HG02642 (cell line): ENCODE measurements around the gene UBE2D2.
"Not testable (repeated sequence)": the region's sequence is repeated elsewhere in the genome, so short reads cannot be mapped to it uniquely, and the experiment has no call there.

Experiments
- ATAC-seq: cut with Tn5 transposase; IDR thresholded peaks from one replicate; pipeline ENCODE4 v1.9.1; 2021; ENCODE audit warnings: mild to moderate bottlenecking; ENCODE audit not compliant: unreplicated experiment, poor library complexity

The UBE2D2 gene

GRCh38 chr5:139577689-139578290 is 16.7 kb downstream of the UBE2D2 start:
- no peak for ATAC-seq

GRCh38 chr5:139578325-139578724 is 17.2 kb downstream of the UBE2D2 start:
- ATAC-seq, result no peak

DNA sequence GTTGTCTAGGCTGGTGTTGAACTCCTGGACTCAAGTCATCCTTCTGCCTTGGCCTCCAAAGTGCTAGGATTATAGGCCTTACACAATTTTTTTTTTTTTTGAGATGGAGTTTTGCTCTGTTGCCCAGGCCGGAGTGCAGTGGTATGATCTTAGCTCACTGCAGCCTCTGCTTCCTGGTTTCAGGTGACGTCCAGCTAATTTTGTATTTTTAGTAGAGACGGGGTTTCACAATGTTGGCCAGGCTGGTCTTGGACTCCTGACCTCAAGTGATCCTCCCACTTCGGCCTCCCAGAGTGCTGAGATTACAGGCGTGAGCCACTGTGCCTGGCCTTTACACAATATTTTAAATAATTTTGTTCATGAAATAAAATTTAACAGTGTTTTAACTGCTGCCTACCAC is 21.0 kb downstream of the UBE2D2 start:
- ATAC-seq, result not testable (repeated sequence)

DNA sequence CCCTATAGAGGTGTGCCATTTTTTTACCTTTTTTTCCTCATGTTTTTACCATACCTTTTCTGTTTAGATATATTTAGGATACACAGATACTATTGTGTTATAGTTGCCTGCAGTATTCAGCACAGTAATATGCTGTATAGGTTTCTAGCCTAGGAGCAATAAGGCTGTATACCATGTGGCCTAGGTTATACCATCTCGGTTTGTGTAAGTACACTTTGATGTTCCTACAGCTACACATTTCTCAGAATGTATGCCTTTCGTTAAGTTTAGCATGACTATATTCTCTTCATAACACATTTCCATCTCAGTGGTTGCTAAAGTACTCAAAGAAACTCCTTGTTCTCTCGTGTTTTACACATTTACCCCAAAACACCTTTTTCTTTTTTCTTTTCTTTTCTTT is 23.0 kb downstream of the UBE2D2 start:
- no peak for ATAC-seq

DNA sequence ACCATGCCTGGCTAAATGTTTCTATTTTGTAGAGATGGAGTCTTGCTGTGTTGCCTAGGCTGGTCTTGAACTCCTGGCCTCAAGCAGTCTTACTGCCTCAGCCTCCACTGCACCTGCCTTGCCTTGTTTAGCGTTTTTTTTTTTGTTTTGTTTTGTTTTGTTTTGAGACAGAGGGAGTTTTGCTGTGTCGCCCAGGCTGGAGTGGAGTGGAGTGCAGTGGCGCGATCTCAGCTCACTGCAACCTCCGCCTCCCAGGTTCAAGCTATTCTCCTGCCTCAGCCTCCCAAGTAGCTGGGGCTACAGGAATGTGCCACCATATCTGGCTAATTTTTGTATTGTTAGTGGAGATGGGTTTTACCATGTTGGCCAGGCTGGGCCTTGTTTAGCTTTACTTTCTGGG is 27.0 kb downstream of the UBE2D2 start:
- ATAC-seq, result not testable (repeated sequence)

DNA sequence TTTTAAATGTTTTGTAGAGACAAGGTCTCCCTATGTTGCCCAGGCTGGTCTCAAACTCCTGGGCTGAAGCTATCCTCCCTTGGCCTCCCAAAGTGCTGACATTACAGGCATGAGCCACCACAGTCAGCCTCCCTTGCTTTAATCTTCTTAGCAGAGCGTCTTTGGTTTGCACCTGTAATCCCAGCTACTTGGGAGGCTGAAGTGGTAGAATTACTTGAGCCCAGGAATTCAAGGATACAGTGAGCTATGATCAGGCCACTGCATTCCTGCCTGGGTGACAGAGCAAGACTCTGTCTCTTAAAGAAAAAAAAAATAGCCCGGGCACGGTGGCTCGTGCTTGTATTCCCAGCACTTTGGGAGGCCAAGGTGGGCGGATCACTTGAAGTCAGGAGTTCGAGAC is 27.8 kb downstream of the UBE2D2 start:
- ATAC-seq, result no peak

- peak; percentile 52 for ATAC-seq
Observed at GRCh38 chr5:139592289-139592688, 31.1 kb downstream of the UBE2D2 start.

- not testable (repeated sequence) for ATAC-seq
Observed at GRCh38 chr5:139593076-139593475, 31.9 kb downstream of the UBE2D2 start.

DNA sequence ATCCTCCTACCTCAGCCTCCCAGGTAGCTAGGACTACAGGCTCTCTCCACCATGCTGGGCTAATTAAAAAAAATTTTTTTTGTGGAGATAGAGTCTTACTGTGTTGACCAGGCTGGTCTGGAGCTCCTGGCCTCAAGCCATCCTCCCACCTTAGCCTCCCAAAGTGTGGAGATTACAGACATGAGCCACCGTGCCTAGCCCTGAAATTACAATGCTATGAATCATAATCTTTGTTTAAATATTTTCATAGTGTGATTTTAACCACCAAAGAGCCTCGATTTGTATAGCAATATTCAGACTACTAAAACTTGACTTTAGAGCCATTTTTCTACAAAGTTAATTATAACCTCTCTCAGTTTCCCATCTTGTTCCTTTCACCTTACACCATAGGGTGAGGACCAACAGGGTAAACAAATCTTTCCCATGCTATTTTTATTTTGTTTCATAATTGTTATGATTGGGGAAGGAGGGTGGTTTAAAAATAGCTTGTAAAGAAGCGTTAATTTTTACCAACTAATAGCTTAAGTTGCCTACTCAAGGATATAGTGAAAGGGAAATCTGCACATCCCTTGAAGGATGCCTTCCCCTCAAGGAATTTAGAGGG is 32.7 kb downstream of the UBE2D2 start:
- no peak for ATAC-seq

DNA sequence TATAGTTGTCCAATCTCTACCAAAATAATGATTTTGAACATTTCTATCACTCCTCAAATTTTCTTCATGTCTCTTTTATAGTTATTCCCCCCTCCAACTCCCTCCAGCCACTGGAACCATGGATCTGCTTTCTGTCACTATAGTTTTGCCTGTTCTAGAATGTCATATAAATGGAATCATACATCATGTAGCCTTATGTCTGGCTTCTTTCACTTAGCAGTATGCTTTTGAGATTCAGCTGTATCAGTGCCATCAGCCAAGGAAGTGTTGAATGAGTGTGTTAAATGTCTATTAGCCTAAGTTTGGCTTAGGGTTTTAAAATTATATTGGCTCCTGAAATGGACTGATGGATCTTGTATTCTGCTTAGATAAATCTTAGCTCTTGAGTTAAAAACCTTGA is 36.0 kb downstream of the UBE2D2 start:
- ATAC-seq, result no peak

GRCh38 chr5:139598601-139598965 is 37.4 kb downstream of the UBE2D2 start:
- not testable (repeated sequence) for ATAC-seq

GRCh38 chr5:139600336-139600949 is 39.3 kb downstream of the UBE2D2 start:
- ATAC-seq, result no peak

- no peak for ATAC-seq
Observed at GRCh38 chr5:139601429-139601828, 40.3 kb downstream of the UBE2D2 start.

- not testable (repeated sequence) for ATAC-seq
Observed at GRCh38 chr5:139601948-139602347, 40.8 kb downstream of the UBE2D2 start.

DNA sequence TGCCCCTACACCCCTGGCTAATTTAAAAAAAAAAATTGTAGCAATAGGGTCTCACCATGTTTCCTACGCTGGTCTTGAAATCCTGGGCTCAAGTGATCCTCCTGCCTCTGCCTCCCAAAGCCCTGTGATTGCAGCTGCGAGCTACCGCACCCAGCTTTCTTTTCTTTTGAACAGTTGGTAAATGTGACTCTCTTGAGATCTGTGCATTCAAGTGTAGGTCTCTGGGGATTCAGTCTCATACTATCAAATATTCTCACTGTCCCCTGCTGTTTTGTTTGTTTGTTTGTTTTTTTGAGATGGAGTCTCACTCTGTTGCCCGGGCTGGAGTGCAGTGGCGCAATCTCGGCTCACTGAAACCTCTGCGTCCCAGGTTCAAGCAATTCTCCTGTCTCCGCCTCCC is 44.7 kb downstream of the UBE2D2 start:
- no peak for ATAC-seq

GRCh38 chr5:139611703-139612584 is 50.8 kb downstream of the UBE2D2 start:
- ATAC-seq, result no peak

- ATAC-seq, result no peak
Observed at GRCh38 chr5:139619861-139620260, 58.7 kb downstream of the UBE2D2 start.

GRCh38 chr5:139625398-139625797 is 64.3 kb downstream of the UBE2D2 start:
- not testable (repeated sequence) for ATAC-seq

GRCh38 chr5:139630855-139631254 is 69.7 kb downstream of the UBE2D2 start:
- no peak for ATAC-seq

GRCh38 chr5:139631520-139632165 is 70.5 kb downstream of the UBE2D2 start:
- no peak for ATAC-seq
